ENCODE results near the gene CCDC188.

The CCDC188 gene

GRCh38 chr22:20139391-20140106 lies 11.3 kb downstream of the CCDC188 start:
- no peak for DNase-seq
- in situ Hi-C loops (cut with HindIII; ENCODE audit: low pct_ligation_motif_present, low pct_unique_long_range_greater_than_20kb, low sequenced_read_pairs): no loop called here

GRCh38 chr22:20138868-20139267 lies 12.0 kb downstream of the CCDC188 start:
- no peak for DNase-seq
- in situ Hi-C loops (cut with HindIII; ENCODE audit: low pct_ligation_motif_present, low pct_unique_long_range_greater_than_20kb, low sequenced_read_pairs): no loop called here

GRCh38 chr22:20138417-20138738 lies 12.5 kb downstream of the CCDC188 start:
- in situ Hi-C loops (cut with HindIII; ENCODE audit: low pct_ligation_motif_present, low pct_unique_long_range_greater_than_20kb, low sequenced_read_pairs): no loop called here
- no peak for DNase-seq

GRCh38 chr22:20137671-20138416 lies 13.0 kb downstream of the CCDC188 start:
- in situ Hi-C loops (cut with HindIII; ENCODE audit: low pct_ligation_motif_present, low pct_unique_long_range_greater_than_20kb, low sequenced_read_pairs): no loop called here
- no peak for DNase-seq

- no peak for DNase-seq
- in situ Hi-C loops (cut with HindIII; ENCODE audit: low pct_ligation_motif_present, low pct_unique_long_range_greater_than_20kb, low sequenced_read_pairs): no loop called here
Measured at GRCh38 chr22:20137113-20137512, 13.7 kb downstream of the CCDC188 start.

- in situ Hi-C loops (cut with HindIII; ENCODE audit: low pct_ligation_motif_present, low pct_unique_long_range_greater_than_20kb, low sequenced_read_pairs): no loop called here
- no peak for DNase-seq
Measured at GRCh38 chr22:20136603-20136873, 14.3 kb downstream of the CCDC188 start.

GRCh38 chr22:20135806-20136602 lies 14.9 kb downstream of the CCDC188 start:
- in situ Hi-C loops (cut with HindIII; ENCODE audit: low pct_ligation_motif_present, low pct_unique_long_range_greater_than_20kb, low sequenced_read_pairs): no loop called here
- no peak for DNase-seq

GRCh38 chr22:20135265-20135664 lies 15.6 kb downstream of the CCDC188 start:
- in situ Hi-C loops (cut with HindIII; ENCODE audit: low pct_ligation_motif_present, low pct_unique_long_range_greater_than_20kb, low sequenced_read_pairs): no loop called here
- DNase-seq: no peak

GRCh38 chr22:20133930-20134549 lies 16.8 kb downstream of the CCDC188 start:
- in situ Hi-C loops (cut with HindIII; ENCODE audit: low pct_ligation_motif_present, low pct_unique_long_range_greater_than_20kb, low sequenced_read_pairs): no loop called here
- DNase-seq: no peak

GRCh38 chr22:20132686-20133246 lies 18.1 kb downstream of the CCDC188 start:
- in situ Hi-C loops (cut with HindIII; ENCODE audit: low pct_ligation_motif_present, low pct_unique_long_range_greater_than_20kb, low sequenced_read_pairs): no loop called here
- no peak for DNase-seq

GRCh38 chr22:20131859-20132685 lies 18.8 kb downstream of the CCDC188 start:
- DNase-seq: no peak
- in situ Hi-C loops (cut with HindIII; ENCODE audit: low pct_ligation_motif_present, low pct_unique_long_range_greater_than_20kb, low sequenced_read_pairs): no loop called here

- DNase-seq: no peak
- in situ Hi-C loops (cut with HindIII; ENCODE audit: low pct_ligation_motif_present, low pct_unique_long_range_greater_than_20kb, low sequenced_read_pairs): no loop called here
Measured at GRCh38 chr22:20131597-20131858, 19.3 kb downstream of the CCDC188 start, which contains the start of gene ZDHHC8. ZDHHC8 (plus strand) TSS chr22:20131804; CDS start chr22:20131948, 144 bp downstream.

GRCh38 chr22:20130731-20131596 lies 19.9 kb downstream of the CCDC188 start:
- DNase-seq: peak; percentile 66
- in situ Hi-C loops (cut with HindIII; ENCODE audit: low pct_ligation_motif_present, low pct_unique_long_range_greater_than_20kb, low sequenced_read_pairs): no loop called here

GRCh38 chr22:20130319-20130718 lies 20.5 kb downstream of the CCDC188 start:
- in situ Hi-C loops (cut with HindIII; ENCODE audit: low pct_ligation_motif_present, low pct_unique_long_range_greater_than_20kb, low sequenced_read_pairs): no loop called here
- no peak for DNase-seq

GRCh38 chr22:20129747-20130014 lies 21.2 kb downstream of the CCDC188 start:
- in situ Hi-C loops (cut with HindIII; ENCODE audit: low pct_ligation_motif_present, low pct_unique_long_range_greater_than_20kb, low sequenced_read_pairs): no loop called here

GRCh38 chr22:20128902-20129746 lies 21.7 kb downstream of the CCDC188 start:
- DNase-seq: peak; percentile 30
- in situ Hi-C loops (cut with HindIII; ENCODE audit: low pct_ligation_motif_present, low pct_unique_long_range_greater_than_20kb, low sequenced_read_pairs): no loop called here

More at GRCh38 chr22:20129747-20130014, 21.2 kb downstream of the CCDC188 start:
- no peak for DNase-seq

- no peak for DNase-seq
- in situ Hi-C loops (cut with HindIII; ENCODE audit: low pct_ligation_motif_present, low pct_unique_long_range_greater_than_20kb, low sequenced_read_pairs): no loop called here
Measured at GRCh38 chr22:20128619-20128901, 22.3 kb downstream of the CCDC188 start.
